Left colon (tissue), 2 donors: ENCODE measurements around the gene RFT1. TPM values are rescaled to one million over a fixed set of nuclear protein-coding genes. Genes with fewer than 3 reads are reported as not detected.
A peak's percentile ranks its signal among the peaks of the same experiment; 100 is the strongest.

Experiments used
- ATAC-seq: fragments of 200-7000 bp; cut with Tn5 transposase; one replicate; pipeline ENCODE4 v1.9.1; 2020; ENCODE audit warnings: mild to moderate bottlenecking, moderate library complexity
- DNase-seq, 2 donors: peaks; one replicate each; pipeline ENCODE4 v3.0.0-alpha.2; 2020
- intact Hi-C, 2 donors: fragments of 100-400 bp; cut with DNase I in 1 of 2; cut with micrococcal nuclease in 1 of 2; formaldehyde crosslinking; loops; one replicate each; pipeline versions ENCODE4 v1.11.2 to v1.14.0; 2022; cut with DNase I, micrococcal nuclease
- total RNA-seq, 2 donors: library from RNA; stranded (reverse); fragmentation: NEBNext Ultra II Directional; extraction: Animal tissue kit (Norgen Biotek cat#: 25700); gene quantifications; one replicate each; pipeline ENCODE4 v1.2.1, GENCODE V29; 2021
- donor health status: DM: no; HTN: no; CAD: no.
- donor health status: DM: yes; HTN: yes; CAD: no.

Gene RFT1
- total RNA-seq, 2 donors from 2014 or later: 13.1 to 14.1 TPM

DNA sequence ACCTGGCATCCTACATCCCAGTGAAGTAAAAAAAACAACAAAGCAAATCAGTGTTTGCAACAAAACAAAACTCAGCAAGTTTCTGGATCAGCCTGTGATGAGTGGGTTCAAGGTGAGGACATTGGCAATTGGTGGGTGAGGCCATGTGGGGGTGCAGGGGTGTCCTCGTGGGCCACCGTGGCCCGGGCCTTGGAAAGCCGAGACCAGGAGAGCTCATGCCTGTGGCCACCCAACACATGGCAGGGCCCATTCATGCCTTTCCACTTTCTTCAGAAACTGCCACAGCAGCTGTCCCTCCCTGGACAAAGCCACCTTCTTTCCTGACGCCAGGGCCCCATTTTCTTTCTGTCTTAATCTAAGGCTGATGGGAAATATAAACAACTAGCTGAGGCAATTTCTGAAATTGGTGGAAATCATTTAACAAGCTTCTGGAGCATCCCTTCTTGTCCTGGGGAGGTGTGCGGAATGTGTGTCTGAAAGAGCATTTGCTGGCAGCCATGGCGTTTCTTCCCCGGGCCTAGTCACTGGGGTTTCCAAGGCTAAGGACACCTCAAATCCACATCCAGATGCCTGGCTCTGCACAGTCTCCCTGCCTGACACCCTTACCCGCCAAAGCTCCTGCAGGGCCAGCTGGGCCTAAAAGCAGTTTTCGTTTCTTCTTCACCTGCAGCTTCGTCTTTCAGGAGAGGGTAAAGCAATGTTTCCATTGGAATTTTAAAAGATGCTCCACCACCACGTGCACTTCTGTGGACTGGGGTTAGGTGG lies 50.3 kb downstream of the RFT1 start:
- no peak for DNase-seq
- intact Hi-C loops: loop anchor here in 1 of 2 donors (10.0 kb wide), 1 partner anchor 145 kb away; no protein-coding TSS in a partner anchor
- ATAC-seq: no peak

DNA sequence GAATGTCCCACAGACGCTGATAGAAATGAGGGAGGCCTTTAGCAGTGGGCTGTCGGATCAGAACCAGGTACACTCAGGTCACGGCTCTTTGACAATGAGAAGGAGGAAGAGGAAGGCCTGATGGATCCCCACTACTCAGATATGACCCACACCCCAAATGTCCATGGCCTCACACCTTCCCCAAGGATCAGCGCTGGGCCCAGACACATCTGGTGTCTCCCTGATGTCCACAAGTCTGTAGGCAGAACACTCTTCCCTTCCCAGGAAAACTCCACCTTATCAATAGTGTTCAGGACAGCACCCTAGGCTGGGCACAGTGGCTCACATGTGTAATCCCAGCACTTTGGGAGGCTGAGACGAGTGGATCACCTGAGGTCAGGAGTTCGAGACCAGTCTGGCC lies 51.1 kb downstream of the RFT1 start:
- DNase-seq (no peak), ATAC-seq (no peak)
- intact Hi-C loops: loop anchor here in 1 of 2 donors (10.0 kb wide), 1 partner anchor 144 kb away; no protein-coding TSS in a partner anchor

DNA sequence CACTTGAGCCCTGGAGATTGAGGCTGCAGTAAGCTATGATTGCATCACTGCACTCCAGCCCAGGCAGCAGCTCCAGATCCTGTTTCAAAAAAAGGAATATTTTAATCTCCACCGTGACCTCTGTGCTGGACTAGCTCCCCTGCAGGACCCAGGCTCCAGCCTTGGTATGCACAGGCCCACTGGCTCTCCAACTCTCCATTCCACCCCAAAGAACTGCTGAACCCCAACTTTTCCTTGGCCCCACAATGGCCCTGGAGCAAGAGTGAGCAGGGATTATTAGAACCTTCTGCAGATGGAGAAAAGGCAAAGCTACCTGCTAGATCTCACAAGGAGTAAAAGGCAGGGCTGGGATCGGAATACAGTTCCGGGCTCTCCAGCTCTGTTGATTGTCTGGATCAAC lies 51.6 kb downstream of the RFT1 start:
- DNase-seq (no peak), ATAC-seq (no peak)
- intact Hi-C loops: loop anchor here in 1 of 2 donors (10.0 kb wide), 1 partner anchor 144 kb away; no protein-coding TSS in a partner anchor

DNA sequence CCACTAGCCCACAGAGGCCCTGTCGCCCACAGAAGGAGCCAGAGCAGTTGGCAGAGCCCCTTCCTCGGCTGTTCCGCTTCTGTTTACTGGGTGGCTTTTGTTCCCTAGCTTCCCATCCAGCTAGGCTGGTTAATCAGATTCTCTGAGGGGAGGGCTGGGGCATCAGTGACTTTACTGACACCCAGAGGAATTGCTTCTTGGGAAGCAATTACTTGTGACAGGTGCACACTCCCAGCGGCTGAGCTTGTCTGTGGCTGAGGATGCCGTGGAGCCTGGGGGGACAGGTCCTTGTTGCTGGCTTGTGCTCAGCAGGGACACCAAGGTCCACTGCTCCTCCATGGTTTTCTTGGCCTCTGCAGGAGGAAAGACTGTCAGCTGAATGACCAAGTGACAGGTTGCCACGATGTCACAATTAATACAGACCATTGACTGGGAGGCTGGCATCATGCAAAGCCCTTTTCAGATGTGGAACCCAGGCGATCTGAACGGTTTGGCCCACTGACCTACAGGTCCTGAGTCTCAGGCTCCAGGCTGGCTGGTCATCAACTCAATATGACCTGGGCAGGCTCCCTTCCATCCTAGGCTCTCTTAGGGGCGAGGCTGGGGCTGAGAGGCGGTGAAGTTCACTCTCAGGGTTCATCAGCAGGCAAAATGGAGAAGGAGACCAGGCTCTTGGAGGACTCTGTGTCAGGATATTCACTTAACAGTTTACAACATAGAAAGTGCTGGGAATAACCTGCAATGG lies 52.6 kb downstream of the RFT1 start:
- ATAC-seq (no peak), DNase-seq (no peak)
- intact Hi-C loops: loop anchor here in 1 of 2 donors (10.0 kb wide), 1 partner anchor 143 kb away; no protein-coding TSS in a partner anchor

DNA sequence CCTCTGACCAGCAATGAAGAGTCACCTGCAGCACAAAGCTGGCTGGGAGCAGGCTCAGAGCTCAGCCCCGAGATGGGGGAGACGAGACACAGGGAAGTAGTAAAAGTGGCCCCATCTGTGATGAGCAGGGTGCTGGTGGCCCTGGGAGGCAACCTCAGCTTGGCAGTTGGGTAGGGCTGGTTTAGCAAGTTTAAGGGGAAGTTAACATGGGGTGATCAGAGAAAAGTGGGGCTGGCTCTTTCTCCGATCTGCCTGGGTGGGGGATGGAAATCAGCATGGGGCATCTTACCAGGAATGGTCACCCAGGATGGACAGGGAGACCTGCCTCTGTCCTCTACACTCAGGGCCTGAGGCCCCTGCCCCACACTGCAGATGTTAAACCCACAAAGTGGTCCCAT lies 54.5 kb downstream of the RFT1 start:
- ATAC-seq (no peak), DNase-seq (no peak)
- intact Hi-C loops: loop anchor here in 1 of 2 donors (10.0 kb wide), 1 partner anchor 141 kb away; no protein-coding TSS in a partner anchor

DNA sequence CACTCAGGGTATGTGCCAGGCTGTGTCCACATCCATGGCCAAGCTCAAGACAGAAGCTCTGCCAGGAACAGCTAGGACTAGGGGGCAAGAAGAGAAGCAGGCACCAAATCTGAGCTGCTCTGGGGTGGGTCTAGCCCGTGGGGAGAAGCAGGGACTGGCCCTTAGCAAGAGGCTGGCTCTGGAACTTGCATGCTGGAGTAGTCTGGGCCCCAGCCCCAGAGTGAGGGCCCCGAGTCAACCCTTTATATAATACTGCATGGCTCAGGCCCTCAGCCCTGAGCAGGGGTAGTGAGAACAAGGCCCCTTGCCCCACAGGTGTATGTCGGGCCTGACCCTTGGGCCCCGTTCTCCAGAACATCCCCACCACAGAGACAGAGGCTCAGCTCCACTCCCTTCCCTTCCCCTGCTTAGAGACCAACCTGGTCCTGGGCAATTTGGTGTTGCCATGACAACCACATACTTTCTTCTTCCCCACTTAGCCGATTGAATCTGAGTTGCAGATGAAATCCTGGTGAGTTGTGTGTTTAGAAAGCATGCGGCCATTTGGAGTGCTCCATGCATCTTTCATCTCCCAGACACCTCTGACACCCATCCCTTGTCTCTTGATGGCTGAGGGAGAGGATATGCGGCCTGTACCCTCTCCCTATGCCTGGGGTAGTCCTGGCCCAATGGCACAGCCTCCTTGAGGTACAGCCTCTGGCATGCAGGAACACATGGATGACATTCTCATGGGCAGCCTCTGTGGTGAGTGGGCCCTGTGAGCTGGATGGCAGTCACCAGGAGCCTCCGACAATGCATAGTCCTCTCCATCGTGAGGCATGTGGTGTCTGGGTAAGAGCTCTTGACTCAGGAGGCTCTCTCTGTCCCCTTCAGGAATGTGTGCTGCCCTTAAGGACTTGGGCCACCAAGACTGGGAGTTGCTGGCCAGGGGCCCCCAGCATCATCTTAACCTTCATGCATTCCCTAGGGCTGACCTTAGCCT lies 55.2 kb downstream of the RFT1 start:
- DNase-seq (no peak), ATAC-seq (no peak)
- intact Hi-C loops: loop anchor here (5.0 to 10.0 kb wide), 2 partner anchors 63 to 140 kb away; no protein-coding TSS in a partner anchor

DNA sequence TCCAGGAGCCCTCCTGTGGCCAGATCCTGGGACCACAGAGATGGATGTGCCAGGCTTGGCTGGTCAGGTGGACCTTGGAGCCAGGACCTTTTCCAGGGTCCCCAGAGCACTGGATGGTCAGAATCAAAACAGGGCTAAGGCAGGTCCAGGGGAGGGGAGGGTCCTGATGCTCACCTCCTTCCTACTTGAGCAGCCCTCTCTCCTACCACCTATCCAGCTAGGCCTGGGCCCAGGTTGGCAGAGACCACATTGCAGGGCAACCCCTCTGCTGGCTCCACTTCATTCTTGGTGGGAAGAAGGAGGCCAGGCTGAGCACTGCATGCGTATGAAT lies 55.9 kb downstream of the RFT1 start:
- intact Hi-C loops: loop anchor here (5.0 to 10.0 kb wide), 2 partner anchors 62 to 140 kb away; no protein-coding TSS in a partner anchor
- DNase-seq (no peak), ATAC-seq (no peak)

DNA sequence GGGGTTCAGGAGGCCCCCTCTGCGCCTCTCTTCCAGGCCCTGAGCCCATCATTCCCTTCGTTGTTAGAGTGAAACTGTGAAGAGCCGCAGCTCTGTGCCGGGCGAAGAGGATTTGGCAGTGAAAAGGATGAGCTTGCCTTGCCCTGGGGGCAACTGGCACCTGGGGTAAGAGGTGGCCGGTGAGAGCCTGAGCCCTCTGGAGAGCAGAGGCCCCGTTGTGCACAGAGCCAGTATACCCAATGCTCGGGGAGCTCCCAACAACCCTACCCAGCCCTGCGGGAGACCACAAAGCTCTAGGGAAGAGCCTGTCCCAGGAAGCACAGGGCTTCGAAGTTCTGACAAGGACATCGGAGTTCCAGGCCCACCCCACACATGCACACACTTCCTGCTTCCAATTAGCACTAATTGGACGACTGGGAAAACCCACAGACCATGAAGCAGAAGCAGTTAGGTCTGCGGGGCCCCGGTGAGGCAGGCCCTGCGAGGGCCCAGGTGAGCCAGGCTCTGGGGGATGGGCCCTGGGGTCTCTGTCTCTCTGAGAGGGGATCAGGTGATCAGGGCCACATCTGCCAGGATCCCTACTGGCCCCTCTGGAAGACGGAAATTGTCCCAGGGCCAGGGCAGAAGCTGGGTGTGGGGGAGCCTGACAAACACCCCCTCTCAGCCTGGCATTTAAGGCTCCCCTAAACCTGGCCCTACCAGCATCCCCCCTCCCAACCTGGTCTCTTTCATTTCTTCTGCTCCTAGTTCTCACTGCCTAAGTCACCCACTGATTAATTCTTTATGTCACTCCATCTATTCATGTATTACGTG lies 56.5 kb downstream of the RFT1 start:
- intact Hi-C loops: loop anchor here (5.0 to 10.0 kb wide), 2 partner anchors 61 to 139 kb away; no protein-coding TSS in a partner anchor
- DNase-seq: no peak
- ATAC-seq: no peak

DNA sequence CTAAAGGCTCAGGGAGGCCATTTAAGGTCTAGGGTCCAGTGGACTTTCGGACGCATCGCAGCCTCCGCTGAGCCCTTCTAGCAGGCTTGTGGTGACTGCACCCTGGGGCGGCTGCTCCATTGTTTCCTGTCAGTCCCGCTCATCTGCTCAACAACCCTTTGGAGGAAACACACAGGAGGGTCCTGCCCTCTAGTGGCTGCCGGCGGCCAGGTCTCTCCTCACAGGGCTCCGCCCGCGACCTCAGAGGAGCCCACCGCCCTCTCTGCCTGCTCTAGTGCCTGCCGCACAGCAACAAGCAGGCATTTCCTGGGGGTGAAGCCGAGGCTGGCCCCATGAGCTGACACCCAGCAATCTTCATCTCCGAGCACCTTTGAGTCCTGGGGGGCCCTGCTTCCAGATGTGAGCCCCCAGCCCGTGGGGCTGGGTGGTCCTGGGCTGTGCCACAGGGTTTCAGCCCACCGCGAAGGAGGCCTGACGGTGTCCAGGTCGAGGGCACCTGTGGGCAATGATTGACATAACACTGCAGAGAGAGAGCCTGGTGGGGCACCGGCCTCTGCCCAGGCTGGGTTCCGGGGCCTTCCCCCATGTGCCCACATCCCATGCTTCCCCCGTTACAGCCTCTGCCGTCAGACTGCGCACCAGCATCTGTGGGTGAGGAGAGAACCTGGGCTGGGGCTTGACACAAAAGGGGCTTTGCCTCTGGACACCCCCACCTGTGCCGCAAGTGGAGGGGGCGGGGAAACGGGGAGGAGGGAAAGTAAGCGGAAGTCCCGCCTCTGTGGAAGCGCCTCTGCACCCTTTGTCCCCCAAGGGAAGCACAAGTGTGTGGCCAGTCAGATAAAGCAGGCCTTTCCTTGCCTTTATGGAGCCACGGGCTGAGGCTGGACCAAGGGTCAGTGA lies 57.3 kb downstream of the RFT1 start:
- peak; percentile 83 to 92 for DNase-seq
- peak; percentile 93 for ATAC-seq
- intact Hi-C loops: loop anchor here (5.0 to 10.0 kb wide), 2 partner anchors 61 to 138 kb away; no protein-coding TSS in a partner anchor

DNA sequence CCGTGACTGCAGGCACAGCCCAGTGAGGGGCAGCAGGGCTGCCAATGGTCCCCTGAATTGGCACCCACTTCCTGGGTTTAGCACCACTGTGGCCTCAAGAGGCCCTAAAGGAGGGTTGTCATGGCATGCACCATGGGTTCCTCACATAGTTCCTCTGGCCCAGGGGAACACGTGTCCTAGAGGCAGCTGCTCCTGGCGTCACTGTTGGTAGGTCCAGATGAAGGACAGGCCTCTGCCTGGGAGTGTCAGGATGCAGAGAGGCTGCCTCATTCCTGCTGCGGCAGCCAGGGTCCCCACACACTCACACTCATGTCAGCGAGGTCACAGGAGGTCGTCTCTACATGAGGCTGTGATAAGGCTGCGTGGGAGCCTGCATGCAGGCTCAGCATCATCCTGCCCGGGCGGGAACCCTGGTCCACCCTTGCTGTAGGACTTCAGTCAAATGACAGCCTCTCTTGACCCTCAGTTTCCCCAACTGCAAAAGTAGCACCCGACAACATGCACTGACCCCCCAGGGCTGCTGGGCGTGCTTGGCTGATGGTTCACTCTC lies 58.3 kb downstream of the RFT1 start:
- ATAC-seq (no peak), DNase-seq (no peak)
- intact Hi-C loops: loop anchor here (5.0 to 10.0 kb wide), 2 partner anchors 60 to 137 kb away; no protein-coding TSS in a partner anchor

DNA sequence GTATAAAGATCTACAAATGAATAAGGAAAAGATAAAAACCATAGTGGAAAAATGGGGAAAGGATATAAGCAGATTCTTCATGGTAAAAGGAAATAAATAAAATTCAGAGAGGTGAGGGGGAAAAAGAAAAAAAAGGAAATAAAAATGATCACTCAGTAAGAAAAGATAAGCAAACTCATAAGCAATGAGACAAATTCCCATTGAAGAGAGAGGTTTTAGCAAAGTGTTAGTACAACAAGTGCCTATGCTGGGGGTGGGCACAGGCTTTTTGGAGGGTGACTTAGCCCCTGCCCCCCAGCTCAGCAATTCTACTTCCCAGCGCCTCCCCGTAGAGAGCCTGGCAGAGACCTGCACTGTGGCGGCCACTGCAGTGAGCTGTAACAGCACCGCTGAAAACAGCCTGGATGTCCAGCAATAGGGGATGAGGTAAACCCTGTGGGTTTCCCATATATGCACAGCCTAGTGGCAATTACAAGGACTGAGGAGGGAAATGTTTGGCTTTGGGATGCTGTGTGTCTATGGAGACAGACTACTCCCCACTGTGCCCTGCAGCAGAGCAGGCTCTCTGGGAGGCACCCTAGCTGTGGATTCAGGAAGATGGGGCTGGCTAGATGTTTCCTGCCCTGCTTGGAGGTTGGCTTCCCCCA lies 60.7 kb downstream of the RFT1 start:
- intact Hi-C loops: loop anchor here (5.0 to 10.0 kb wide), 2 partner anchors 57 to 135 kb away; no protein-coding TSS in a partner anchor
- ATAC-seq: no peak
- DNase-seq: no peak

DNA sequence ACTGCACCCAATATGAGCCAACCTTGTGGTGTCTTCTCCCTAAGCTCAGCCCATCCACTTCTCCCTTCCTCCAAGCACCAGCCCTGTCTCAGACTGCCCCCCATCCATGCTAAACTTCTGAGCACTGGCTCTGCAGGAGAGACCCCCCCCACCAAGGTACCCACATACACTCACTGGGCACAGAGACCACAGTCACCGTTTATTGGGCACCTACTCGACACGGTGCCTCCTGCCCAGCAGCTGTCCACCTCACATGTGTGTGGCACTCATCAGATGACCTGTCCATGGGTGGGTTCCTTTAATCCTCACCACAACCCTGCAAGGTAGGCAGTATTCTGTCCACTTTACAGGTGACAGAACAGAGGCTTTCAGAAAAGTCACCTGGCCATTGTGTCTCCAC lies 62.1 kb downstream of the RFT1 start:
- DNase-seq: no peak
- no peak for ATAC-seq
- intact Hi-C loops: no loop called here

DNA sequence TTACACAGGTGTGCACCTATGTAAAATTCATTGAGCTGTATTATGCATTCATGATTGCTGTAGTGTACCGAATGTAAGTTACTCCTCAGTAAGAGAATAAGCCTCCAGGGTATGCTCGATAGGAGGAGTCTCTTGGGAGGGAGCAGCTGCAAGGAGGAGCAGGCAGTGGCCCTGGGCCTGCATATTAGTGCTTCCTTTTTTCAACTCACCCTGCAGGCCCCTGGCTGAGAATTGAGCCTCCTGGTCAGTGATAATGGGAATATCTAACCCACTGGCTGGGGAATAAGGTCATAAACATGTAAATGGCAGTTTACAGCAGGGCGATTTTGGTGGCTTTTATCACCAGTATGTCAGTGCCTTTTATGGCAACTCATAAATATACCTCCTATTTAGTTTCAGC lies 62.7 kb downstream of the RFT1 start:
- intact Hi-C loops: no loop called here
- peak; percentile 39 for ATAC-seq

DNA sequence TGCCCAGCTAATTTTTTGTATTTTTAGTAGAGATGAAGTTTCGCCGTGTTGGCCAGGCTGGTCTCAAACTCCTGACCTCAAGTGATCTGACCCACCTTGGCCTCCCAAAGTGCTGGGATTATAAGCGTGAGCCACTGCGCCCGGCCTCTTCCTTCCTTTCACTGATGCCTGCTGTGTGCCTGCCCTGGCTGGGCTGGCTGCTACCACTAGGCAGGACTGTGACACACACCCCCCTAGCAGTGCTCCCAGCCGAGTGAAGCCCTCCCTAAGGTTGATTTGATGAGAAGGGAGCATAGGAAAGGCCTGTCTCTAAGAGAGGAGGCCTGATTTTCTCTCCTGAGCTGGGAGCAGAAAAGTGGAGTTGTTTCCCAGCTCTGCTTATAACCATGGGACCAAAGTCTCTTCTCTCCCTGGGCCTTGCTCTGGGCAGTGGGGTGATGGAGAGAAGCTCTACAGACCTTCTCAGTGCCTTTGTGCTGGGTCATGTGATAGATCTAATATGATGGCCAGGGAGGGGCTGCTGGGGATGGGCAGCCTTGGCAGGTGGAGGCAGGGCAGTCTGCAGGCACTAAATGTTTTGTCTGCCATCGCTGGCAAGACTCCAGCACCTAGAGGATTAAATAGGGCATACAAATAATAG lies 64.3 kb downstream of the RFT1 start:
- ATAC-seq (no peak), DNase-seq (no peak)
- intact Hi-C loops: no loop called here

More for the DNA sequence above, 62.7 kb downstream of the RFT1 start:
- DNase-seq: no peak

DNA sequence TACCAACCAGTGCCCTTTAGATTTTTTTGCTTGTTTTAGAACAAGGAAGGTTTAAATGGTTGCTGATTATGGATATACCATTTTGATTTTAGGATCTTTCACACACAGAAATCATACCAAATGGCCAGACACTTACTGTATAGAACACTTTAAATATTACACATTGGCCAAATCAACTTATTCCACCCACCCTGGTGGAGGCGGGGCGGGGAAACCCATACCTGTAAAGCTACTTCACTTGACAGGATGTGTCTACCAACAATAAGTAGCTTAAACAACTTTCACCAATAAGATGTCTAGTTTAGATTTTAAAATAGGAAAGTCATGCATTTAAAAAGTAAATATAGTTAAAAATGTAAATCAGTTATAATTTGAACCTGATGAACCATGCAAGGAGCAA lies 67.3 kb downstream of the RFT1 start:
- ATAC-seq (no peak), DNase-seq (no peak)
- intact Hi-C loops: no loop called here
